Ovary (tissue), 3 donors: ENCODE measurements around the gene DNAJC15.

ENCODE experiments used
- CTCF ChIP-seq, 3 donors: fragments of 450-650 bp in 2 of 3; fragments of 200-600 bp in 1 of 3; IDR thresholded peaks; one replicate each; pipeline versions ENCODE4 v1.5.1 to v1.8.0; 2016 to 2022; ENCODE audit warnings: antibody characterized with exemption in 3 of 3, mild to moderate bottlenecking in 1 of 3
- POLR2A ChIP-seq: fragments of 450-650 bp; IDR thresholded peaks from one replicate; pipeline ENCODE4 v1.6.1; 2017; ENCODE audit warnings: antibody characterized with exemption, mild to moderate bottlenecking, moderate library complexity
- donor health status: DM: no; HTN: no; CAD: no.

- TF ChIP-seq CTCF (IDR thresholded peaks at IDR 0.05) (no peak), POLR2A (no peak)
Observed at GRCh38 chr13:42977219-42977659, 46.1 kb upstream of the DNAJC15 start.
